Suprapubic skin (tissue), 4 donors: Measurements from ENCODE around the gene CDC42EP4. TPM values are rescaled to one million over a fixed set of nuclear protein-coding genes. Genes with fewer than 3 reads are reported as not detected.

Source experiments
- DNase-seq, 2 donors: peaks; one replicate each; pipeline ENCODE4 v3.0.0-alpha.2; 2019; ENCODE audit warnings: low spot score in 2 of 2
- H3K27ac ChIP-seq: fragments of 200-600 bp; sonication (generic); one replicate; pipeline ENCODE4 v1.5.1; 2019
- H3K27me3 ChIP-seq: fragments of 200-600 bp; sonication (generic); one replicate; pipeline ENCODE4 v1.5.1; 2019
- H3K36me3 ChIP-seq: fragments of 200-600 bp; sonication (generic); one replicate; pipeline ENCODE4 v1.5.1; 2019
- H3K4me1 ChIP-seq: fragments of 200-600 bp; sonication (generic); one replicate; pipeline ENCODE4 v1.5.1; 2019
- H3K4me3 ChIP-seq: fragments of 200-600 bp; sonication (generic); one replicate; pipeline ENCODE4 v1.5.1; 2019; ENCODE audit warnings: mild to moderate bottlenecking
- H3K9me3 ChIP-seq: fragments of 200-600 bp; sonication (generic); one replicate; pipeline ENCODE4 v1.5.1; 2019
- EP300 ChIP-seq: sonication (generic); formaldehyde crosslinking; IDR thresholded peaks from one replicate; pipeline ENCODE4 v1.6.1; 2017; ENCODE audit warnings: antibody characterized with exemption
- POLR2A ChIP-seq, 2 donors: fragments of 450-650 bp; IDR thresholded peaks; one replicate each; pipeline ENCODE4 v1.6.1; 2017; ENCODE audit warnings: antibody characterized with exemption in 2 of 2, mild to moderate bottlenecking in 2 of 2, moderate library complexity in 2 of 2
- POLR2AphosphoS5 ChIP-seq, 3 donors: sonication (generic); formaldehyde crosslinking; IDR thresholded peaks; one replicate each; pipeline ENCODE4 v1.6.1; 2017; ENCODE audit warnings: antibody characterized with exemption in 3 of 3
- WGBS: methylation state at CpG from one replicate; pipeline ENCODE4 v1.1.5; 2018; 5-methylcytosine and 5-hydroxymethylcytosine counted together
- total RNA-seq, 4 donors: library from RNA; depleted of rRNA; stranded (reverse); fragments of >200 nt; gene quantifications; one replicate each; pipeline ENCODE4 v1.1.0, GENCODE V29; 2016
- TF ChIP-seq, protein P1 (sequence below), 2 donors: fragments of 200-600 bp in 1 of 2; fragments of 450-650 bp in 1 of 2; sonication (generic) in 1 of 2; IDR thresholded peaks; one replicate each; pipeline ENCODE4 v1.5.1; 2016 to 2019; ENCODE audit warnings: antibody characterized with exemption in 2 of 2, mild to moderate bottlenecking in 1 of 2, moderate library complexity in 1 of 2

CDC42EP4 gene
- total RNA-seq, 4 donors from 2014 or later: 60.0 to 86.8 (median 81.5) TPM

DNA sequence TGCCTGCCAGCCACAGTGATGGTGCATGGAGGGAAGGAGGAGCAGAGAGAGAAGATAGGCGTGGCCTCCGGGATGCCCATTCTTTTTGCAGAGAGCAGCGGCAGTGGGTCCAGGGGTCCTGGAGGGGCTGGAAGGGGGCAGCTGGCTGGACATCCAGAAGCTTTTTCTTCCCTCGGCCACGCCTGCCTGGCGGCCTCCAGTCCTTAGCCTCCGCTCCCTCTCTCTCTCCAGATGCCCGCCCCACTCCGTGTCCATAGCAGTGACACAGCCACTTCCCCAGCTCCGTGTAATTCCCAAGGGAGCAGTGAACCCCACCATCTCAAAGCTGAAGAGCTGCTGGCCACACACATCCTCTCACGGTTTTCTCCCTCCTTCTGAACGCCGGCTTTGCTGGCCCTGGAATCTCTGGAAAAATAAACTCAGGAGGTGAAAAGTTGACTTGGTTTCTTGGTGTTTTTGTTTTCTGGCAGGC is 26.3 kb upstream of the CDC42EP4 start:
- H3K4me3 ChIP-seq: no peak overlapping the region
- no peaks in the 10 kb centered on the region for H3K27me3 ChIP-seq
- peak in 1 of 2 donors; percentile 77 for DNase-seq
- no peak overlapping the region for H3K27ac ChIP-seq
- no peaks in the 10 kb centered on the region for H3K36me3 ChIP-seq
- H3K9me3 ChIP-seq: no peaks in the 10 kb centered on the region
- 66% methylated on average over 13 of the region's 13 CpGs for WGBS
- H3K4me1 ChIP-seq: peaks cover 77% of the 10 kb centered on the region
- TF ChIP-seq, protein P1, sequence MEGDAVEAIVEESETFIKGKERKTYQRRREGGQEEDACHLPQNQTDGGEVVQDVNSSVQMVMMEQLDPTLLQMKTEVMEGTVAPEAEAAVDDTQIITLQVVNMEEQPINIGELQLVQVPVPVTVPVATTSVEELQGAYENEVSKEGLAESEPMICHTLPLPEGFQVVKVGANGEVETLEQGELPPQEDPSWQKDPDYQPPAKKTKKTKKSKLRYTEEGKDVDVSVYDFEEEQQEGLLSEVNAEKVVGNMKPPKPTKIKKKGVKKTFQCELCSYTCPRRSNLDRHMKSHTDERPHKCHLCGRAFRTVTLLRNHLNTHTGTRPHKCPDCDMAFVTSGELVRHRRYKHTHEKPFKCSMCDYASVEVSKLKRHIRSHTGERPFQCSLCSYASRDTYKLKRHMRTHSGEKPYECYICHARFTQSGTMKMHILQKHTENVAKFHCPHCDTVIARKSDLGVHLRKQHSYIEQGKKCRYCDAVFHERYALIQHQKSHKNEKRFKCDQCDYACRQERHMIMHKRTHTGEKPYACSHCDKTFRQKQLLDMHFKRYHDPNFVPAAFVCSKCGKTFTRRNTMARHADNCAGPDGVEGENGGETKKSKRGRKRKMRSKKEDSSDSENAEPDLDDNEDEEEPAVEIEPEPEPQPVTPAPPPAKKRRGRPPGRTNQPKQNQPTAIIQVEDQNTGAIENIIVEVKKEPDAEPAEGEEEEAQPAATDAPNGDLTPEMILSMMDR (IDR thresholded peaks at IDR 0.05): no peak
- no peak for TF ChIP-seq POLR2A (IDR thresholded peaks at IDR 0.05)
- no peak for TF ChIP-seq EP300
- no peak for TF ChIP-seq POLR2AphosphoS5 (IDR thresholded peaks at IDR 0.05)

DNA sequence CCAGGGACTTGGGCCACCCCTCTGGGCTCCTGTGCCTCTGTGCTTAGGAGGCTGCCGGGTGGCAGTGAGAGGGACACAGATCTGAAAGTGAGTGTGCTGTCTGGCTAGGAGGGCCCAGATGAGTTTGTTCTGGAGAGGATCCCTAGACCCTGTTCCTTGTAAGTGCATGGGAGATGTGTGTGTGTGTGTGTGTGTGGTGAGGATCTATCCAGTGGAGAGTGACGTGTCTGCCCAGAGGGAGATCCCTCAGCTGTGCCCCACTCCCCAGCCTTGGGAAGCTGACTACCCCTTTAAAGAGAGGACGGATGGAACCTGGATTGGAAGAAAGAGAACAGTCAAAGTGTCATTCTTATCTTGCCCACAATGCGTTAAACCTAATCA is 25.5 kb upstream of the CDC42EP4 start:
- no peaks in the 10 kb centered on the region for H3K27me3 ChIP-seq
- no peak overlapping the region for H3K4me3 ChIP-seq
- H3K27ac ChIP-seq: peak overlapping the region; percentile 27
- TF ChIP-seq POLR2AphosphoS5 (IDR thresholded peaks at IDR 0.05) (no peak), POLR2A (IDR thresholded peaks at IDR 0.05) (no peak)
- TF ChIP-seq, protein P1 (IDR thresholded peaks at IDR 0.05): no peak
- peaks cover 70% of the 10 kb centered on the region for H3K4me1 ChIP-seq
- WGBS: 86% methylated on average over 3 of the region's 4 CpGs
- no peaks in the 10 kb centered on the region for H3K9me3 ChIP-seq
- no peaks in the 10 kb centered on the region for H3K36me3 ChIP-seq
- no peak for DNase-seq

DNA sequence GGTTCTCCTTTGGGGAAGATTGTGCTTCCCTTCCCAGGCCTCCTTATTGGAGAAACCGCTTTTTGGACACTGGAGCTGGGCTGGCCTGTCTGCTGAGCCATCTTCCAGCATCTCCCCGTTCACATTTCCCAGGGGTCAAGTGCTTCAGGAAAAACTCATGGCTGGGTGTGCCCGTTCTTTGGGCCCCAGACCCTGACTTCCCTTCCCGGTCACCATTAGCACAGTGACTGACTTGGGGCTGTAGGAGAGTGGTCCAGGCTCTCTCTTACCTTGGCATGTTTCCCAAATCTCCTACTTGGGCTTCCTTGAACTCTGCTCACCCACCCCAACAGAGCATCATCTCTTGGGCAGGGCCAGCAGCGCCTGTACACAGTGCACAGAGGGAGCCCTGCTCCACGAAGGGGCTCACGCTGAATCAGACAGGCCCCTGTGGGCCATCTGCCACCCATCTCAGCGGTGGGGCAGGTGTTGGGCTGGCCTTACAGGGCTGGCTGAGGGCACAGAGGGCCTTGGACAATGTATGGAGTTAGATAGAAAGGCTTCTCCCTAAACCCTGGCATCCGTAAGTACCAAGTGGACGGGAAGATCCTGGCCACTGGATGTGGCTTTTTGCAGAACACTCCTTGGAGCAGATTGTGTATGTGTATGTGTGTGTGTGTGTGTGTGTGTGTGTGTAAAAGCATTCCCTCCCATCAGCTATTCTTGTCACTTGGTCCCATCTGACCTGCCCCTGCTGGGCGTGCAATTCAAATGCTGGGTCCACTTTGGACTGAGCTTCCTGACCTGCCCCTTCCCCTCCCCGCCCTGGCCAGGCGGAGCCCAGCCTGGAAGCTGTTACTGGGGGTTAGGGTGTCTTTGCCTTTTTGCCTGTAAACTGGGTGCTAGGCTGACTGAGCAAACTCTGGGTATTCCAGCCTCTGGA is 24.9 kb upstream of the CDC42EP4 start:
- Histone ChIP-seq H3K4me1 (peaks cover 64% of the 10 kb centered on the region), H3K27me3 (no peaks in the 10 kb centered on the region), H3K27ac (peak overlapping the region; percentile 27), H3K36me3 (no peaks in the 10 kb centered on the region), H3K9me3 (no peaks in the 10 kb centered on the region), H3K4me3 (no peak overlapping the region)
- DNase-seq: peak in 1 of 2 donors; percentile 65
- WGBS: 84% methylated on average over 12 of the region's 13 CpGs
- TF ChIP-seq, protein P1 (IDR thresholded peaks at IDR 0.05): no peak
- TF ChIP-seq POLR2A (IDR thresholded peaks at IDR 0.05): no peak
- no peak for TF ChIP-seq EP300
- no peak for TF ChIP-seq POLR2AphosphoS5 (IDR thresholded peaks at IDR 0.05)

DNA sequence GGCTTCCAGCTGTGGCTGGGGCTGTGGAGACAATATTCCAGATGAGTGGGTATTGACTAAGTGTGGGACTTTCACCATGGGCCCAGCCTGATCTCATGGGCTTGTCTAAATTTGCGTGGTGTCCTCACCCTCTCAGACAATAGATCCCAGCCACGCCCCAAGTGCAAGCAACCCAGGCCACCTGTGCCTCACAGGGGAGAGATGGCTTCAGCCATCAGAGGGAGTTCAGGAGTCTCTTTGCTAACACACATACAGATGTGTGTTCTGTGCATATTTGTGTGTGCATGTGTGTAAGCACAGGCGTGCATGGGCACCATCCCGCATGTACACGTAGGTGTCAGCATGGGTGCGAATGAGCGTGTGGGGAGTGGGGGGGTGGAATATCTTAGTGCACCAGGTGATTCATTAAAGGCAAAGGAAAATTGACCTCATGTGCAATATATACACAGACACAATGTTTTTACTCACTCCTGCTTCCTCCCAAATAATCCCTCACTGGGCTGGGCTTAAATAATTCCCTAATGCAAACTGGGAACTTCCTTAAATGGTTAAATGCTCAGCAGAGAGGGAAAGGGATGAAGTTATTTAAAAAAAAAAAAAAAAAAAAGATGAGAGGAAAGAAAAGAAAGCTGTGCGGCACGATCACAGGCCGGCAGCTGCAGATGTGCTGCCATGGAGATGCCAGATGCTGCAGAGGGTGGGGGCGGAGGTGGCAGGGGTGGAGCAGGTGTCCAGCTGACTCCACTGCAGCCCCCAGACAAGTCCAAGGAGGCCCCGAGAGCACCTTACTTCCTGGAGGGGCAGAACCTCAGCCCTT is 24.0 kb upstream of the CDC42EP4 start:
- DNase-seq: peak in 1 of 2 donors; percentile 78
- peaks cover 58% of the 10 kb centered on the region for H3K4me1 ChIP-seq
- H3K4me3 ChIP-seq: no peak overlapping the region
- no peaks in the 10 kb centered on the region for H3K36me3 ChIP-seq
- TF ChIP-seq EP300 (no peak), POLR2A (IDR thresholded peaks at IDR 0.05) (no peak), POLR2AphosphoS5 (IDR thresholded peaks at IDR 0.05) (no peak)
- TF ChIP-seq, protein P1 (IDR thresholded peaks at IDR 0.05): no peak
- no peaks in the 10 kb centered on the region for H3K9me3 ChIP-seq
- 54% methylated on average over 11 of the region's 12 CpGs for WGBS
- H3K27ac ChIP-seq: peak overlapping the region; percentile 59
- H3K27me3 ChIP-seq: no peaks in the 10 kb centered on the region
